K562 (cell line): ENCODE results near the gene RIPK4. TPM values are rescaled to one million over a fixed set of nuclear protein-coding genes. Genes with fewer than 3 reads are reported as not detected.

ENCODE experiments used
- ATAC-seq: fragments of 200-7000 bp; cut with Tn5 transposase; 3 replicates; pipeline ENCODE4 v1.9.1; 2020; ENCODE audit warnings: moderate library complexity
- BruUV-seq: library from RNA; stranded (reverse); fragments of 400-500 nt; replicated peaks from 2 replicates; lab custom pipeline; 2021; lab: Mats Ljungman, UMichigan
- CTCF ChIA-PET: fragments of 300-600 bp; formaldehyde crosslinking; extraction: SDS; loops from one replicate; lab custom pipeline; 2021; ENCODE audit warnings: low intra/inter-chr PET ratio; lab: Yijun Ruan, JAX
- POLR2A ChIA-PET: fragments of 300-600, 350-650 bp; sonication (Branson Sonifier 250); formaldehyde crosslinking; extraction: SDS; loops from one replicate; lab custom pipeline; 2021; ENCODE audit warnings: antibody characterized with exemption, inconsistent platforms; lab: Yijun Ruan, JAX
- DNase-seq, 4 experiments: peaks; one replicate each; pipeline versions ENCODE4 v3.0.0 to v3.0.0-alpha.2; 2011 to 2018; ENCODE audit warnings: low spot score in 3 of 4, mixed read lengths in 3 of 4; ENCODE audit errors: extremely low read depth in 1 of 4
- FAIRE-seq: peaks from 2 replicates; lab custom pipeline; 2011; peaks lifted over from hg19 to GRCh38; lab: Jason Lieb, UNC
- H2AFZ ChIP-seq: 2 replicates; pipeline ENCODE4 v1.6.0; 2011; ENCODE audit warnings: low read depth, low read length, control low read depth, inconsistent platforms
- H3K27ac ChIP-seq: fragments of 200-600 bp; 3 replicates; pipeline ENCODE4 v1.8.0; 2011; ENCODE audit warnings: low read depth, mild to moderate bottlenecking, control low read depth, inconsistent platforms, low read length, moderate library complexity, mixed read lengths; ENCODE audit errors: extremely low read depth
- H3K27me3 ChIP-seq, 2 experiments: fragments of 300-600 bp in 1 of 2; 2 replicates in 1 of 2; 3 replicates in 1 of 2; pipeline versions ENCODE4 v1.6.0 to v1.8.0; 2011; ENCODE audit warnings: inconsistent platforms in 2 of 2, low read length in 2 of 2, mild to moderate bottlenecking in 1 of 2, mixed read lengths in 1 of 2, moderate library complexity in 1 of 2; ENCODE audit not compliant: control insufficient read depth in 2 of 2, insufficient read depth in 2 of 2
- H3K36me3 ChIP-seq: fragments of 300-600 bp; 3 replicates; pipeline ENCODE4 v1.8.0; 2011; ENCODE audit warnings: mild to moderate bottlenecking, low read length, inconsistent platforms; ENCODE audit not compliant: control insufficient read depth, insufficient read depth
- H3K4me1 ChIP-seq, 2 experiments: fragments of 200-600 bp in 1 of 2; replicated peaks in 1 of 2; 2 replicates in 1 of 2; 3 replicates in 1 of 2; pipeline versions ENCODE4 v1.5.1 to v1.8.0; 2011; ENCODE audit warnings: inconsistent platforms in 2 of 2, low read length in 2 of 2, mild to moderate bottlenecking in 1 of 2, mixed read lengths in 1 of 2, moderate library complexity in 1 of 2; ENCODE audit not compliant: control insufficient read depth in 2 of 2, insufficient read depth in 2 of 2
- H3K4me2 ChIP-seq: 2 replicates; pipeline ENCODE4 v1.6.1; 2011; ENCODE audit warnings: low read length, control low read depth, inconsistent platforms, mixed read lengths; ENCODE audit not compliant: insufficient read depth
- H3K4me3 ChIP-seq: fragments of 200-600 bp; sonication (generic), shearing (Covaris generic); 2 replicates; pipeline ENCODE4 v1.5.1; 2016; ENCODE audit warnings: control low read depth, inconsistent platforms
- H3K79me2 ChIP-seq: fragments of 200-600 bp; 3 replicates; pipeline ENCODE4 v1.8.0; 2011; ENCODE audit warnings: low read length, inconsistent platforms; ENCODE audit not compliant: control insufficient read depth, insufficient read depth
- H3K9ac ChIP-seq, 2 experiments: 2 replicates each; pipeline versions ENCODE4 v1.6.0 to v1.6.1; 2011; ENCODE audit warnings: low read depth in 2 of 2, low read length in 2 of 2, control low read depth in 1 of 2, inconsistent platforms in 1 of 2, mild to moderate bottlenecking in 1 of 2, mixed read lengths in 1 of 2; ENCODE audit not compliant: insufficient read depth in 1 of 2
- H3K9me1 ChIP-seq: one replicate; pipeline ENCODE4 v1.6.0; 2011; ENCODE audit warnings: inconsistent platforms, mild to moderate bottlenecking, low read length, moderate library complexity; ENCODE audit not compliant: control insufficient read depth, insufficient read depth
- H3K9me3 ChIP-seq: replicated peaks from 2 replicates; pipeline ENCODE4 v1.5.1; 2011; ENCODE audit warnings: low read depth, low read length, inconsistent platforms; ENCODE audit not compliant: control insufficient read depth, insufficient read depth
- H4K20me1 ChIP-seq: replicated peaks from 2 replicates; pipeline ENCODE4 v1.6.1; 2011; ENCODE audit warnings: low read length, inconsistent platforms, mixed read lengths; ENCODE audit not compliant: control insufficient read depth, insufficient read depth
- GMEB1 ChIP-seq: fragments of 250-450 bp; sonication (Bioruptor Pico); IDR thresholded peaks from 2 replicates; pipeline ENCODE4 v1.4.0; 2020; ENCODE audit warnings: mild to moderate bottlenecking
- IFI16 ChIP-seq: fragments of 250-450 bp; sonication (Bioruptor Pico); IDR thresholded peaks from 2 replicates; pipeline ENCODE4 v2.1.2; 2022; ENCODE audit warnings: mild to moderate bottlenecking, inconsistent platforms
- KDM1A ChIP-seq, 2 experiments: fragments of 450-650 bp; IDR thresholded peaks; 2 replicates each; pipeline ENCODE4 v1.6.1; 2016; ENCODE audit warnings: mild to moderate bottlenecking in 2 of 2
- NCOA4 ChIP-seq: fragments of 450-650 bp; IDR thresholded peaks from 2 replicates; pipeline ENCODE4 v1.6.1; 2018; ENCODE audit warnings: mild to moderate bottlenecking; ENCODE audit not compliant: partially characterized antibody
- NFE2 ChIP-seq: IDR thresholded peaks from 2 replicates; pipeline ENCODE4 v1.6.1; 2014; ENCODE audit warnings: antibody characterized with exemption, low read depth
- PATZ1 ChIP-seq: fragments of 250-450 bp; sonication (Bioruptor Pico); IDR thresholded peaks from 2 replicates; pipeline ENCODE4 v1.5.0; 2020; ENCODE audit warnings: mild to moderate bottlenecking, borderline replicate concordance
- RBM25 ChIP-seq: fragments of 200-400 bp; formaldehyde crosslinking; IDR thresholded peaks from 2 replicates; pipeline ENCODE4 v1.6.1; 2018; ENCODE audit warnings: low read length, low read depth, moderate library complexity; ENCODE audit not compliant: severe bottlenecking
- SRSF7 ChIP-seq: fragments of 200-400 bp; formaldehyde crosslinking; optimal IDR thresholded peaks from 2 replicates; pipeline ENCODE3; 2017; ENCODE audit warnings: mild to moderate bottlenecking, low read depth, low read length
- SUPT5H ChIP-seq: fragments of 450-650 bp; IDR thresholded peaks from 2 replicates; pipeline ENCODE4 v1.6.1; 2016
- ZC3H4 ChIP-seq: sonication (generic); formaldehyde crosslinking; IDR thresholded peaks from 2 replicates; pipeline ENCODE4 v1.9.0; 2021; ENCODE audit warnings: missing genetic modification reagents, borderline replicate concordance
- ZNF444 ChIP-seq: fragments of 250-450 bp; sonication (Bioruptor Pico); IDR thresholded peaks from 2 replicates; pipeline ENCODE4 v1.4.0; 2020; ENCODE audit warnings: mild to moderate bottlenecking, moderate library complexity
- WGBS: fragments of 100-300 bp; shearing (Covaris generic); methylation state at CpG from one replicate; pipeline ENCODE4 v1.1.6; 2016; ENCODE audit warnings: low coverage, mixed read lengths; ENCODE audit not compliant: insufficient coverage; ENCODE audit errors: missing lambda C conversion rate; 5-methylcytosine and 5-hydroxymethylcytosine counted together
- in situ Hi-C: fragments of 300-500 bp; cut with MboI; formaldehyde crosslinking; loops from 4 replicates; pipeline ENCODE4 v1.15.0; 2018; ENCODE audit warnings: inconsistent platforms, mixed read lengths
- intact Hi-C: fragments of 100-400 bp; cut with micrococcal nuclease; formaldehyde crosslinking; loops from 2 replicates; pipeline ENCODE4 v1.14.2; 2022
- polyA plus RNA-seq, 8 experiments: library from polyadenylated mRNA; depleted of rRNA in 4 of 8; stranded (reverse) in 5 of 8; unstranded in 3 of 8; fragments of >200 nt; fragmentation: Nextera tagmentation in 2 of 8; fragmentation: Illumina TruSeq in 1 of 8; extraction: Ambion mirVana in 2 of 8; extraction: Trizol in 1 of 8; gene quantifications; 2 replicates each; pipeline versions ENCODE4 v1.2.1 to v1.2.3, GENCODE V29; 2011 to 2014; ENCODE audit warnings: inconsistent platforms in 1 of 8, missing spikeins in 1 of 8
- total RNA-seq, 7 experiments: library from RNA; depleted of rRNA in 6 of 7; stranded (reverse); fragments of >200 nt in 6 of 7; fragmentation: Illumina TruSeq in 2 of 7; extraction: Trizol in 2 of 7; gene quantifications; 2 replicates each; pipeline versions ENCODE4 v1.2.1 to v1.2.3, GENCODE V29; 2011 to 2021; ENCODE audit warnings: low replicate concordance in 1 of 7

The RIPK4 gene
- total and polyA plus RNA-seq, 9 of the 15 experiments (the other 6 are each of a cell fraction or from before 2014, with no cell fraction given): not detected

GRCh38 chr21:41744028-41744930 lies 22.6 kb downstream of the RIPK4 start (continued):
- no peak for TF ChIP-seq RBM25

GRCh38 chr21:41743321-41744027 lies 23.4 kb downstream of the RIPK4 start:
- ChIA-PET POLR2A (interaction anchor here (1.8 kb wide), 1 partner anchor 9 kb away, joined by 7 read pairs; no protein-coding TSS in a partner anchor), CTCF (no interaction called here)
- no TSS peak for BruUV-seq
- TF ChIP-seq KDM1A (IDR thresholded peaks at IDR 0.05): no peak
- no peak for TF ChIP-seq GMEB1 (CRISPR knock-in tag)
- TF ChIP-seq IFI16 (CRISPR knock-in tag): no peak
- no peak for TF ChIP-seq NCOA4
- TF ChIP-seq SUPT5H: no peak
- no peak for TF ChIP-seq SRSF7
- TF ChIP-seq ZNF444 (CRISPR knock-in tag): no peak
- TF ChIP-seq NFE2: no peak
- TF ChIP-seq PATZ1 (CRISPR knock-in tag): no peak
- TF ChIP-seq ZC3H4 (CRISPR knock-in tag): no peak

More at GRCh38 chr21:41743321-41744027, 23.4 kb downstream of the RIPK4 start:
- Histone ChIP-seq H3K27me3 (peaks cover 77 to 95% of the 10 kb centered on the region in 2 experiments), H3K9ac (no peak overlapping the region), H3K4me3 (no peak overlapping the region), H3K27ac (no peak overlapping the region), H2AFZ (no peak overlapping the region), H4K20me1 (peaks cover 30% of the 10 kb centered on the region; the same call in 1 of the 2 replicates), H3K9me3 (no peaks in the 10 kb centered on the region), H3K4me2 (no peak overlapping the region), H3K9me1 (no peaks in the 10 kb centered on the region), H3K4me1 (peaks cover 0 to 10% of the 10 kb centered on the region in 2 experiments; a peak in 1 of 5 replicates), H3K79me2 (no peaks in the 10 kb centered on the region), H3K36me3 (no peaks in the 10 kb centered on the region)
- ATAC-seq: no peak; the same call in 2 of the 3 replicates
- no peak for DNase-seq
- 2% methylated on average over 26 of the region's 26 CpGs for WGBS
- in situ Hi-C loops (no loop called here), intact Hi-C loops (no loop called here)
- FAIRE-seq: no peak
